ENCODE measurements around the gene TKT. TPM values are rescaled to one million over a fixed set of nuclear protein-coding genes. Genes with fewer than 3 reads are reported as not detected.

The TKT gene
- total RNA-seq, 2 experiments from 2014 or later, result 397 to 417 TPM

- Mint-ChIP-seq H3K9me3 (no peaks in the 10 kb centered on the region), H3K4me3 (no peak overlapping the region), H3K4me1 (ENCODE audit: low read depth) (peaks cover 5% of the 10 kb centered on the region), H3K36me3 (ENCODE audit: low read depth) (peaks cover 28% of the 10 kb centered on the region), H3K27me3 (no peaks in the 10 kb centered on the region), H3K27ac (no peak overlapping the region)
- no peak for DNase-seq
- ATAC-seq, result no peak
- POLR2A ChIA-PET, result interaction anchor here (1.1 to 1.3 kb wide), 4 partner anchors 9 to 16 kb away, joined by 3 to 5 read pairs (median 4); no protein-coding TSS in a partner anchor
- CTCF ChIA-PET, result no interaction called here
- intact Hi-C loops (cut with micrococcal nuclease), result no loop called here
- TF ChIP-seq CTCF (IDR thresholded peaks at IDR 0.05), result no peak
Observed at GRCh38 chr3:53238051-53238850, 17.6 kb downstream of the TKT start.

GRCh38 chr3:53236112-53236841 is 19.5 kb downstream of the TKT start:
- intact Hi-C loops (cut with micrococcal nuclease), result no loop called here
- Mint-ChIP-seq H3K27me3 (no peaks in the 10 kb centered on the region), H3K4me3 (no peak overlapping the region), H3K9me3 (no peaks in the 10 kb centered on the region), H3K27ac (peak overlapping the region; percentile 58), H3K36me3 (ENCODE audit: low read depth) (peaks cover 29% of the 10 kb centered on the region), H3K4me1 (ENCODE audit: low read depth) (peaks cover 5% of the 10 kb centered on the region)
- ATAC-seq (no peak), DNase-seq (no peak)
- no peak for TF ChIP-seq CTCF (IDR thresholded peaks at IDR 0.05)
- ChIA-PET CTCF (interaction anchor here (4.3 kb wide), 1 partner anchor 16 kb away, joined by 19 read pairs; no protein-coding TSS in a partner anchor), POLR2A (interaction anchor here (1.1 kb wide), 1 partner anchor 21 kb away, joined by 3 read pairs; no protein-coding TSS in a partner anchor)

DNA sequence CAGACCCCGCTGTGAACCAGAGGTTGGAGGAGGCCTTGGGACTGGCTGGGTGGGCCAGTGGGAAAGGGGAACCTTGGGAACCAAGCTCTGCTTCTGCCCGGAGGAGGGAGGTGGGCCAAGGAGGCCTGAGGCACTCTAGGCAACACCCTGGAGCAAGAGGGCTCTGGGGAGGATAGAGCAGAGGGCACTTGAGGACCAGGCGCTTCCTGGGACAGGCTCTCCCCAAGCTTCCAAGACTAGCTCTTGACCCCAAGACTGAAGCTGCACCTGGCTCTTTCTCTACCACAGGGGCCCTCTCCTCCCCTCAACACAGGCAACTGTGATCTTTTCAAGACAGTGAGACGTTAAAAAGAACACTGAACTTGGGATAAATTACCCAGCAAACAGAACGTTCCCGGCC is 20.3 kb downstream of the TKT start:
- POLR2A ChIA-PET, result interaction anchor here (1.1 to 1.3 kb wide), 2 partner anchors 14 to 19 kb away, joined by 3 read pairs; no protein-coding TSS in a partner anchor
- H3K27ac Mint-ChIP-seq, result no peak overlapping the region
- H3K27me3 Mint-ChIP-seq, result no peaks in the 10 kb centered on the region
- no peak overlapping the region for H3K4me3 Mint-ChIP-seq
- no peak for ATAC-seq
- peaks cover 5% of the 10 kb centered on the region for H3K4me1 Mint-ChIP-seq (ENCODE audit: low read depth)
- TF ChIP-seq CTCF (IDR thresholded peaks at IDR 0.05), result no peak
- no peak for DNase-seq
- no peaks in the 10 kb centered on the region for H3K9me3 Mint-ChIP-seq
- peaks cover 29% of the 10 kb centered on the region for H3K36me3 Mint-ChIP-seq (ENCODE audit: low read depth)
- intact Hi-C loops (cut with micrococcal nuclease), result no loop called here
- CTCF ChIA-PET, result interaction anchor here (4.3 kb wide), 1 partner anchor 15 kb away, joined by 19 read pairs; no protein-coding TSS in a partner anchor

GRCh38 chr3:53234841-53235232 is 21.0 kb downstream of the TKT start:
- DNase-seq (no peak), ATAC-seq (no peak)
- Mint-ChIP-seq H3K36me3 (ENCODE audit: low read depth) (peaks cover 25% of the 10 kb centered on the region), H3K27ac (no peak overlapping the region), H3K4me1 (ENCODE audit: low read depth) (peaks cover 5% of the 10 kb centered on the region), H3K4me3 (no peak overlapping the region), H3K27me3 (no peaks in the 10 kb centered on the region), H3K9me3 (no peaks in the 10 kb centered on the region)
- ChIA-PET CTCF (interaction anchor here (2.3 to 4.3 kb wide), 2 partner anchors 9 to 14 kb away, joined by 6 to 19 read pairs; no protein-coding TSS in a partner anchor), POLR2A (interaction anchor here (1.1 to 1.3 kb wide), 3 partner anchors 13 to 23 kb away, joined by 3 read pairs; no protein-coding TSS in a partner anchor)
- intact Hi-C loops (cut with micrococcal nuclease), result no loop called here
- TF ChIP-seq CTCF (IDR thresholded peaks at IDR 0.05), result no peak
